Hindlimb muscle (tissue), 1 donor: ENCODE results near the gene FAM181A. TPM values are rescaled to one million over a fixed set of nuclear protein-coding genes. Genes with fewer than 3 reads are reported as not detected.

Experiments
- DNase-seq: peaks from one replicate; pipeline ENCODE4 v3.0.0-alpha.2; 2013
- polyA plus RNA-seq: library from polyadenylated mRNA; unstranded; fragments of 120-200 nt; gene quantifications from one replicate; pipeline ENCODE4 v1.2.1, GENCODE V29; 2013; ENCODE audit not compliant: insufficient read length

The FAM181A gene
- polyA plus RNA-seq, 1 donor = not detected

DNA sequence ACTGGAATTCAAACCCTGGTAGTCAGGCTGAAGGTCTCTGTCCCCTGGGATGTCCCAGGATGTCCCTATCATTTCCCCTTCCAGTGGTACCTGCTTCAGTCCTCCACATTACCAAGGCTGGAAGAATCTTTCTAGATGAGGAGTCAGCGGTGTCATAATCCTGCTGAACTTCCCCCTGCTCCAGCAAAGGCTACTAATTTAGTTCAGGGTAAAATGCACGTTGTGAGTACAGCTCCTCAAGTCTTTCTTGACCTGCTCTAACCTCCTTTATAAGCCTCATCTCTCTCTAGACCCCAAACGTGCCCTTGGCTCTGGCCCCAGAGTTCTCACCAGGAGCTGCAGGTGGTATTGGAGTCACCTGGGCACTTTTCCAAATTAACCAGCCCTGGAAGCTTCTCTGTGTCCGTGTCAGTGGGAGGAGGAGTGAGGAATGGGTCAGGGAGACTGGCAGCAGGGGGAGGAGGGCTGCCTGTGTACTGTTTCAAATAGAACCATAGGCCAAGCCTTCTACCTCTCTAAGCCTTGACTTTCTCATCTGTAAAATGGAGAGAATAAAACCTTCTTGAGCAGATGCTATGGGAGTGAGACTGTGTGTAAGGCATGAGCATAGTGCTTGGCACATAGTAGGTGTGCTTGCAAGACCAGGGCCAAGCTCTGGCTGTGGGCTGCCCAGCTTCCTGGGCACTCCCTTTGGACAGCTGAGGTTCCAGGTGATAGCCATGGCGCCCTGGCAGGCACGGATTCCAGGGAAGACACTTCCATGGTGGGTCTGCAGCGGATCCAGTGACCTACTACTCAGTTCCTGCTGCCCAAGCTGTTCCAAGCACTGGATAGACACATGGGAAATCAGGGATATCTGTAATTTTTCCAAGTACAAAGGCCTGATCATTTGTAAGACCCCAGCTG is 24.7 kb downstream of the FAM181A start:
- no peak for DNase-seq

DNA sequence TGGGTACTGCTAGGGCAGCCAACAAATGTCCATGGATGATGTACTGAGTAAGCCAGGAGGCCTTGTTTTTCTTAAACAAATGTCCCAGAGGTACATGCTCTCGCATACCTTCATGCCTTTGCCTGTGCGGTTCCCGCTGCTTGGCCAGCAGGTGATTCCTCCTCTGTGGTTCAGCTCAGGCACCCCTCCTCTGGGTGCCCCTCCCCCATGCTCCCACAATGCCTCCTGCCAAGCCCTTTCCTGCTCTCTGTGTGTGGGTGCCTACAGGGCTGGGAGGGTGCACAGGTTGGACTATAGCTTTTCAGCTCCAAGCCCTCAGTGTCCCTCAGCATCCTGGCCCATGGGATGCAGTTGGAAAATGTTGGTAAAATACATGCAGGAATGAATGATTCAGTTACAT is 25.7 kb downstream of the FAM181A start:
- no peak for DNase-seq

GRCh38 chr14:93953263-93953662 is 26.1 kb downstream of the FAM181A start:
- DNase-seq = no peak

DNA sequence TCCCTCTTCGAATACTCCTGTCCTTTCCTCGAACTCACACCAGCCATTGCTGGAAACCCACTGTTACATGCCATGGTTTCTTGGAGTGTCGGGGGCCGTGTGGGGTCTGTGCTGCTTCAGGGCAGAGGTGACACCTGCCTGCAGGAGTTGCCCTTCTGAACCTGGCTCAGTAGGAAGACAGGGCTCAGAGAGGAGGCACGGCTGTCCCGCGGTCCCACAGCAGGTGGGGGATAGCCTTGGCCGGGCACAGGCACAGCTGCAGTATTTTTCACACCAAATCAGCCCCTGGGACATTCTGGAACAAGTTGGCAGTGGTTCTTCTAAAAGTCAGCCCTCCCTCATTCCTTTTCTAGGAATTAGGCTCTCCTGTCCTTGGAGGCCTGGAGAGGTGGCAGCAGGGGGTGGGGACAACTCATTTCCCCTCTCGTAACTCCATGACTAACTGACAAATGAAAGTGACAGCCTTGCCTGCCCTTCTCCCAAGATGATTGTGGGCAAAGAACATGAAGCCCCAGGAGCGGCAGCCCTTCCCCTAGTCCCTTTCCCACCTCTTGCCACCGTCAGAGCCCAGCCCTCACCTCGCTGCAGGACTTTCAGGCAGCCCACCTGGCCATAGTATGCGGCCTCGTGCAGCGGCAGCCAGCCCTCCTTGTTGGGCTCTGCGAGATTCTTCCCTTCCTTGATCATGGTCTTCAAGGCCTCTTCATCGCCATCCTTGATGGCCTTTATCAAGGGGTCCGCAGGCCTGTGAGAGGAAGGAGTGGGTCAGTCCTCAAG is 26.8 kb downstream of the FAM181A start:
- DNase-seq = no peak

- no peak for DNase-seq
Observed at GRCh38 chr14:93954516-93954830, 27.3 kb downstream of the FAM181A start.

- no peak for DNase-seq
Observed at GRCh38 chr14:93954900-93955849, 28.0 kb downstream of the FAM181A start.

DNA sequence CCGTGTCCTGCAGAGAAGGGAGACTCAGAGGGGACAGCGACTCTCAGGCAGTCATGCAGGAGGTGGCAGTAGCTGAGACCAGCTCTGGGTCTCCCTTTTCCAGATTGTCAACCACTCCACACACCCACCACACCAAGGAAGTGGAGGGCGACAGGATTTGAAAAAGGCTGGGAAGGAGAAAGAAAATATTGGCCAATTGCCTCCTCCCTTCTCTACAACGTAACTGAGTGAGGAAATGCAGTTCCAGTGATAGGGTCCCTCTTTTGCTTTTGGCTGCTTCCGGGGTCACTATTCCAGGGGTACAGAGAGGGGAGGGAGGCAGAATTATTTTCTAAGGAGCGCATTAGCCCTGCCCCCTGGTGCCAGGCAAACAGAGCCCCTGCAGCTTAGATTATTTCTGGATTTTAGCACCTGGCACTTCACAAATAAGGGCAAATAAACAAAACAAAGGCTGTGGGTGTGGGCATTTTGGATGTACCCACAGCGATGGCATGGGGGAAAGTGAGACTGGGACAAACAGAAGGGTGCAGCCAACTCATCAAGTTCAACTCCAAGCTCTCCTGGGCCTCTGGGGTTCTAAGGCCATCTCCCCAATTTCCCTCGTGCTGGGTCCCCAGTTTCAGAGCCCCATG is 28.8 kb downstream of the FAM181A start:
- no peak for DNase-seq

GRCh38 chr14:93956514-93957332 is 29.6 kb downstream of the FAM181A start:
- peak; percentile 56 for DNase-seq

DNA sequence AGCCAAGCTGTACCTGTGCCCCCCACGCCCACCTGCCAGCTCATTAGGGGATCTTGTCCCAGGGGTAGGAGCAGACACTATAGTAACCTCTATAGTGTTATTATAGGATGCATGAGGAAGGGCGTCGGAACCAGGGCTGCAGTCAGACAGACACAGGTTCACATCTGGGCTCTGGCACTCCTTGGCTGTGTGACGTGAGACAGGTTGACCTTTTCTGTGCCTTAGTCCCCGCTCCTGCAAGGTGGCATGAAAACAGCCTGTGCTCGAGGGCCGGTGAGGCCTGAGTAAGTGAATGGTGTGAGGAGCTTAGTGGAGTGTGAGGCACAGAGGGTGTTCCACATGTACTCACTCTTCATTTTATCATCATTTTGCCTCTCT is 30.2 kb downstream of the FAM181A start:
- no peak for DNase-seq

DNA sequence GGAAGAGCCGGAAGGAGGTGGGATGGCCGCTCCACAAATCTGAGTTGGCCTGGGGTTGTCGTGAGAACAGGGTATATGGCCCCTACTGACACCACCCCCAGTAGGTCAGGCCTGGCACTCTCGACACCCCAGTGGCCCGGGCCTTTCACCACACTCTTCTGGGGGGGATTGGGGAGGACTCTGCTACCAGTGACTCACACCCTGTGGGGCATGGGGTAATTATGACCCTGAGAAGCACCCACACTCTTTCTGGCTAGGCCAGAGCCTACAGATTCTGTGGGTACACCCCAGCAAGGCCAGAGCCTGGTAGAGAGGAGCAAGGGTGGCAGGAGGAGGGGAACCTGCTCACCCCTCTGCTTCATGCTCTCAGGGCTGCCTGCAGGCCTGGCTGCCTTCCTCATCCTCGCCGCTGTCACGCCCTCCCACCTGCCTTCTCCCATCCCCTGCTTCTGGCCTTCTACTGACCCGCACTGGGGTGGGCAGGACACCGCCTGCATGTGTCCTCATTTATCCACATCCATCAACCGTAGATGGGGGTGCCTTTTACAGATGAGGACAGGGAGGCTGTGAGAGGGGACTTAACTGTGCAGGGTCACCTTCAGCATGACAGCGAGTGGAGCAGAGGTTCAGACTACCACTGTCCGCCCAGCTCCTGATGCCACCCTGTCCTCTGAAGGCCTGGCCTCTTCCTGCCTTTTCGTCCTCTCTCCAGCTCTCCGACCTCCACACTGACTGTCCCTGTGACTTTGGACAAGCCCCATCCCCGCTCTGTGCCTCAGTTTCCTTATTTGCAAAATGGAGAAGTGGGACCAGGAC is 30.8 kb downstream of the FAM181A start:
- no peak for DNase-seq

DNA sequence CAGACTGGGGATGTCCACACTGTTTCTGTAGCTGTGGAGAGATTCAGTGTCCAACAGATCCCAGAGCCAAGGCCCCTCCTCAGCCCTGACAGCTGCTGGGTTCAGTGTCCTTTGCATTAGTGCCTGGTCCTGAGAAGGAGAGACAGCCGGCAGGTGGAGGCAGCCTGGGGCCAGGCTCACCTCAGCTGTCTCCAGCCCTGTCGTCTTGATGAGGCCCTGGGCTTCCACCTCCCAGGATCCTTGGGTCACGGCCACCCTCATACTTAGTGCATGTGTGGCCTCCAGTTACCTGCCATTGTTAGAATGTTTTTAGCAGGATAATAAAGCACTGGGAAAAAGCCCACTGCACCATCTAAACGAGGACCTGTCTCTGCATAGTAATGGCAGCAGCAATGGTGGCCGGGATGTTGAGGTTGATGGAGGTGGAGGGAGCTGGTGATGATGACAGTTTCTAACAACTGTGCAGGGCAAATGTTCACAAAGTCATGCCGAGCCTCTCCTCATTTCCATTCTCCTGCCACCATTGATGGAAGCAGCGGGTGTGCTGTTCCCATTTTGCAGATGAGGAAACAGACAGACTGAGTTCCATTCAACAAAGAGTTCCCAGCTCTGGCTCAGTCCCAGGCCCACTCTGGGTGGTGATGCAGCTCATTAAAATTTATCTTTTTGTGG is 31.6 kb downstream of the FAM181A start:
- DNase-seq = no peak

DNA sequence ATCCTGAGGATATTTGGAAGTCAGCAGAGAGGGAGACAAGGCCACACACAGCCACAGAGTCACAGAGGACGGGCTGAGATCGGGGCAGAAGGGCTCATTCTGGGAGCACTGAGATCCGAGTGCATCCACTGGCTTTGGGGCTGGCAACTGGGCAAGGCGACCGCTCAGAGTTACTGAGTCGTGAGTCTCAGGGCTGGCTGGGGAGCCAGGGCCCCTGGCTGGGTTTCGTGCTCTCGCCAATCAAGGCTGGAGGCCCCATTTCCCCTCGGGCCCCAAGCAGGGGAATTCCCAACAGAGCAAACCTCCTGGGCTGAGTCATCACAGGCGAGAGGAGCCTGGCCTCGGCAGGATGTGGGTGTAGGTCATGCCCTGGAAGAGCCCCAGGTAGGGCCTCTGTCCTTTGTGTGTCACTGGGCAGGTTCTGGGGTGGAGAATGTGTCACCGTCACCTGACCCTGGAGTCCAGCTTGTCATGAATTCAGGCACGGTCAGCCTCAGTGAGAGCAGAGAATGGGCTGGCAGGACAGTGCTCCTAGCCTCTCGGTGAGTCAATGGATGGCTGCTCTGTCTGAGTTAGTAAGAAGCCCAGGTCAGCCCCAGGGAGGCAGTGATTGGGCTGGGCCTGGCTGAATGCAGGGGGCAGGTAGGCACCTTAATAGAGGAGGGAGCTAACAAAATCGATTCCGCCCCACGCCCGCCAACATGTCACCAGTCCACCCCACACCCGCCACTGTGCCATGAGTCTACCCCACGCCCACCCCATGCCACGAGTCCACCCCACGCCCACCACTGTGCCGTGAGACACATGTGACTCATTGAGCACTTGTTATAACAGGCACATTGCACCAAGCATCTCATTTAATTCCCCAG is 32.3 kb downstream of the FAM181A start:
- DNase-seq = no peak

DNA sequence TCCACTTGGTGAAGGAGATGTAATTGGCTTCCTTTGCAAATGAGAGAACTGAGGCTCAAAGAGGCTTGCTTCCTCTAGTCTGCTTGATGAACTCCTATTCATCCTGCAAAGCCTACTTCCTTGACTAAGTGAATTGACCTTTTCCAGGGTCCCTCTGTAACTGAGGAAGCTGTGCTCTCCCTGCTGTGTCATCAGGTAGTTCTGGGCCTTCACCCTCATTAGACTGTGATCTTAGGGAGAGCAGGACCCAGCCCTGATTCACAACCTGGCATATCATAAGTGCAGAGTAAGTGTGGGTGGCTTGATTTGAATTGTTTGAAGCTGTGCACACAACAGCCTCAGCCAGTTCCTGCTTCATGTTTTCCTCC is 32.9 kb downstream of the FAM181A start:
- no peak for DNase-seq

DNA sequence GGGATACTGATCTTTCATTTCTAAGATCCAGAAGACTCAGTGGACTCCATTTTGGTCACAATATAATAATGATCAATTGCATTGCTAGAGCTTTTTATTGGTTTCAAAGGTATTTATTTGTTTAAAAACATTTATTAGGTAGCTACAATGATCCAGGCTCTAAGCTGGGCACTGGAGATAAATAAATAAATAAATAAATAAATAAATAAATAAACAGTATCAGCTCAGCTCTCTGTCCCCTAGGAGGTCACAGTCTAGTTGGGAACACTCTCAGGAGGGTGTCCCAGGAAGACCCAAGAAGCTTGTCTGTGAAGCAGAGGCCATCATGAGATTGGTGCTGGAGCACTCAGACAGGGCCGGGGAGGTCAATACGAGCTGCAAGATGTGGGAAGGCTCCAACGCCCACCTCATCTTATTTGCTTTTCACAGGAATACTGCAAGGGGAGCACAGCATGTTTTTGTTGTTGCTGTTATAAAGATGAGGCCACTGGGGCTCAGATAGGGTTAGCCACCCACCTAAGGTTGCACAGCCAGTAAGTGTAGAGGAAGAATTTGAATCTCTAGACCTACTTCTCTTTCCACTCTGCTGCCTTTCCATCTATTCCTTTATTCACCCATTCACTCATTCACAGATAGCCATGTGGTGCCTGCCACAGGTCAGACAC is 33.8 kb downstream of the FAM181A start:
- no peak for DNase-seq

DNA sequence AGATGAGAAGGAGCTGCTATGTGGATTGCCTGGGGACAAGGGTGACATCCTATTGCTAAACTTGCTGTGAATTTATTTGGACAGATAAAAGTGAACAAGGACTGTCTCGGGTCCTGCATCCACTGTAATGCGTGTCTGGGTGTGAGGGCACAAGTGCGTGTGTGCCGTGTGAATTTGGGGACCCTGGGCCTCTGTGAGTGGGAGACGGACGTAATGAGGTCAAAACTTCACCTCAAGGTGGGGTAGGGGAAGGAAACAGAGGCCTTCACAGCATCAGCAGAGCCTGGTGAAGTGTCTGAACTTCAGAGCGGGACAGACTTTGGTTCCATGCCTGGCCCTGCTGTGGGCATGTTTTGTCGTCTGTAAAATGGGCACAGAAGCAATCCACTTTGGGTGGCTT is 34.5 kb downstream of the FAM181A start:
- DNase-seq = no peak

DNA sequence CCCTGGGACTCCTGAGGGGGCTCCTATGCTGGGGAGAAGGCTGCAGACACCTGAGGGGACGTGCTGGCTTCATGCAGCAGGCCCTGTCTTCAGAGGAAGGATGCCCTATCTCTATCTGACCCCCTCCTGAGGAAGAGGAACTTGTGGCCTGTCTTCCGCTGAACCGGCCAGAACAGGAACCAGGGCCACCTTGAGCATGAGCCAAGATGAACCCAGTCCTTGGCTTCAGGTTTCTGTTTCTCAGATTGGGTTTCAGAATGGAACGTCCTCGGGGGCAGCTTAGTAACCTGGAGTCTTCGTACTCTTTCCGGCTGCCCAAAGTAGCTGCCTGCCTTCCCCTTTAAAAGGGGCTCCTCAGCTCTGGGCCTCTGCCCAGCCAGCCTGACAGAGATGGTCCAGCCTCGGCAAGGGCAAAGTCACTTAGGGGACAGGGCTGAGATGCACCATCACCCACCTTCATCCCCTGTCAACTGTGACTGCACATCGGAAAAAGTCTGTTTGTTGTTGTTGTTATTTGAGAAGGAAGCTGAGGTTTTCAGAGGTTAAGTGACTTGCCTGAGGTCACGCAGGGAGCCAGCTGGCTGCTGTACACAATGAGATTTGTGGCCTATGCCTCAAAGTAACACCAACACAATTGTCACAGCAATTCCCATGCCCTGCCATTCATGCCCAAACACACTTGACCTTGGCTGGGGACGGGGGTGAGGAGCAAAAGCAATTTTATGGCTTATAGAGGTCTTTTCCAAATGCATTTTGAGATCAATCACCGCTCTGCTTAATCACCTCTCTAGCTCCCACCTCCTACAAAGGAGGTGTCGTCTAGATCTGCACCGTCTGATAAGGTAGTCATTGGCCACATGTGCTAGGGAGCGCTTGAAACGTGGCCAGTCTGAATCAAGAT is 35.8 kb downstream of the FAM181A start:
- no peak for DNase-seq

DNA sequence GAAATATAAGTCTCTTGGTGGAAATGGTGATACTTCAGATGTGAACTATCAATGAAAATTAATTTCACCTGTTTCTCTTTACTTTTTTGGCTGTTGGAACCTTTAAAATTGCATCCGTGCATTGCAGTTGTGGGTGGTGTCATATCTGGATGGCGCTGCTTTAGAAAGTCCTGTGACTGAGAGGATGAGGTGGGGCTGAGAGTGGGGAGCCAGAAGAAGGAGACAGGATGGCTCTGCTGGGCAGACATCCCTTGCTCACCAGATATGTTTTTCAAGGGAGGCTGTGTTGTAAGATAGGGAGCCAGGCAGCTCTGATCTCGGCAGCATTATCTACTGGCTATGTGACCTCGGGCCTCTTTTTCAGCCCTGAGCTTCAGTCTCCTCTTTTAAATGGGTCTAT is 36.5 kb downstream of the FAM181A start:
- DNase-seq = no peak
